HG03045 (cell line): ENCODE measurements around the gene OR2K2.
"Not testable (repeated sequence)": the region's sequence is repeated elsewhere in the genome, so short reads cannot be mapped to it uniquely, and the experiment has no call there.

Experiments used
- ATAC-seq: cut with Tn5 transposase; IDR thresholded peaks from one replicate; pipeline ENCODE4 v1.9.1; 2021; ENCODE audit warnings: mild to moderate bottlenecking, moderate library complexity; ENCODE audit not compliant: unreplicated experiment

Gene OR2K2

GRCh38 chr9:111330124-111330523 is at the start of gene OR2K2:
Gene OR2K2, minus strand, starts transcription at chr9:111330224. Its CDS starts 1,791 bp downstream, at chr9:111328433.
- ATAC-seq, result no peak

GRCh38 chr9:111375817-111376564 is 46.0 kb upstream of the OR2K2 start:
- no peak for ATAC-seq

- no peak for ATAC-seq
These were observed 45.0 kb upstream of the OR2K2 start for GRCh38 chr9:111375062-111375461.

GRCh38 chr9:111372297-111372696 is 42.3 kb upstream of the OR2K2 start:
- no peak for ATAC-seq

- no peak for ATAC-seq
These were observed 37.0 kb upstream of the OR2K2 start for GRCh38 chr9:111366978-111367377.

GRCh38 chr9:111362526-111362925 is 32.5 kb upstream of the OR2K2 start:
- no peak for ATAC-seq

GRCh38 chr9:111360881-111361280 is 30.9 kb upstream of the OR2K2 start:
- no peak for ATAC-seq

- ATAC-seq, result no peak
These were observed 26.6 kb upstream of the OR2K2 start for GRCh38 chr9:111356481-111357244.

GRCh38 chr9:111352545-111352944 is 22.5 kb upstream of the OR2K2 start:
- ATAC-seq, result no peak

- no peak for ATAC-seq
These were observed 20.5 kb upstream of the OR2K2 start for GRCh38 chr9:111350556-111350955.

GRCh38 chr9:111349766-111350165 is 19.7 kb upstream of the OR2K2 start:
- ATAC-seq, result no peak

- ATAC-seq, result no peak
These were observed 18.8 kb upstream of the OR2K2 start for GRCh38 chr9:111348821-111349271.

GRCh38 chr9:111334318-111334863 is 4.4 kb upstream of the OR2K2 start:
- ATAC-seq, result not testable (repeated sequence)

GRCh38 chr9:111320631-111321030 is 9.4 kb downstream of the OR2K2 start:
- ATAC-seq, result no peak

GRCh38 chr9:111316796-111317195 is 13.2 kb downstream of the OR2K2 start:
- no peak for ATAC-seq

GRCh38 chr9:111305914-111306313 is 24.1 kb downstream of the OR2K2 start:
- no peak for ATAC-seq

GRCh38 chr9:111304000-111304399 is 26.0 kb downstream of the OR2K2 start:
- not testable (repeated sequence) for ATAC-seq

GRCh38 chr9:111301195-111301594 is 28.8 kb downstream of the OR2K2 start:
- no peak for ATAC-seq

- ATAC-seq, result no peak
These were observed 29.8 kb downstream of the OR2K2 start for GRCh38 chr9:111300140-111300735.

- ATAC-seq, result not testable (repeated sequence)
These were observed 30.4 kb downstream of the OR2K2 start for GRCh38 chr9:111299599-111299966.
